Fibroblast of the conjunctiva (primary cell): Measurements from ENCODE around the gene RACGAP1.

Experiments
- DNase-seq: peaks from one replicate; pipeline ENCODE4 v3.0.0-alpha.2; 2010; ENCODE audit warnings: low read depth

Gene RACGAP1, protein sequence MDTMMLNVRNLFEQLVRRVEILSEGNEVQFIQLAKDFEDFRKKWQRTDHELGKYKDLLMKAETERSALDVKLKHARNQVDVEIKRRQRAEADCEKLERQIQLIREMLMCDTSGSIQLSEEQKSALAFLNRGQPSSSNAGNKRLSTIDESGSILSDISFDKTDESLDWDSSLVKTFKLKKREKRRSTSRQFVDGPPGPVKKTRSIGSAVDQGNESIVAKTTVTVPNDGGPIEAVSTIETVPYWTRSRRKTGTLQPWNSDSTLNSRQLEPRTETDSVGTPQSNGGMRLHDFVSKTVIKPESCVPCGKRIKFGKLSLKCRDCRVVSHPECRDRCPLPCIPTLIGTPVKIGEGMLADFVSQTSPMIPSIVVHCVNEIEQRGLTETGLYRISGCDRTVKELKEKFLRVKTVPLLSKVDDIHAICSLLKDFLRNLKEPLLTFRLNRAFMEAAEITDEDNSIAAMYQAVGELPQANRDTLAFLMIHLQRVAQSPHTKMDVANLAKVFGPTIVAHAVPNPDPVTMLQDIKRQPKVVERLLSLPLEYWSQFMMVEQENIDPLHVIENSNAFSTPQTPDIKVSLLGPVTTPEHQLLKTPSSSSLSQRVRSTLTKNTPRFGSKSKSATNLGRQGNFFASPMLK

GRCh38 chr12:50025187-50026059, at the start of gene RACGAP1:
Gene RACGAP1 (minus strand): TSS chr12:50025494. CDS start chr12:50016715, 8,779 bp downstream.
- peak; percentile 98 for DNase-seq

DNA sequence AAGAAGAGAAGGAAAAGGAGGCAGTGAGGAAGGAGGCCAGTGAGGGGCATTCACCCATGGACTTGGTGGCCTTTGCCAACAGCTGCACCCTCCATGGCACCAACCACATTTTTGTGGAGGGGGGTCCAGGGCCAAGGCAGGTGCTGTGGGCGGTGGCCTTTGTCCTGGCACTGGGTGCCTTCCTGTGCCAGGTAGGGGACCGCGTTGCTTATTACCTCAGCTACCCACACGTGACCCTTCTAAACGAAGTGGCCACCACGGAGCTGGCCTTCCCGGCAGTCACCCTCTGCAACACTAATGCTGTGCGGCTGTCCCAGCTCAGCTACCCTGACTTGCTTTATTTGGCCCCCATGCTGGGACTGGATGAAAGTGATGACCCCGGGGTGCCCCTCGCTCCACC, 48.4 kb upstream of the RACGAP1 start:
- no peak for DNase-seq

DNA sequence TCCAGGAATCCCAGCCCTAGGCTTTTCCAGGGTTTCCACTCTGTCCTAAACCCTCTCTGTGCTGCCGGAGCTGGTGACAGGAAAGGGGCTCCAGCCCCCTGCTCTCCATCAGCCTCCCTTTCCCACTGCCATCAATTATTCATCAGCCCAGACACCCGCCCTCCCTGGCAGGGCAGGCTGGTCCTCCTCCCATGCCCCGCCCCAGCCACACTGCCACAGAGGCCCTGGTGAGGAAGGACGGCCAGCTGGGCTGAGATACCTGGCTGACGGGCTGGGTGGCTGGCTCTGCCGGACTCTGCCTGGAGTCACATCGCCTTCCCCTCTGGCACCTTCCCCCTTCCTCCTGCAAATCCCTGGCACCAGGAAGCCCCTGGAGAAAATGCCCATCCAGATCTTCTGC, 47.9 kb upstream of the RACGAP1 start:
- no peak for DNase-seq

DNA sequence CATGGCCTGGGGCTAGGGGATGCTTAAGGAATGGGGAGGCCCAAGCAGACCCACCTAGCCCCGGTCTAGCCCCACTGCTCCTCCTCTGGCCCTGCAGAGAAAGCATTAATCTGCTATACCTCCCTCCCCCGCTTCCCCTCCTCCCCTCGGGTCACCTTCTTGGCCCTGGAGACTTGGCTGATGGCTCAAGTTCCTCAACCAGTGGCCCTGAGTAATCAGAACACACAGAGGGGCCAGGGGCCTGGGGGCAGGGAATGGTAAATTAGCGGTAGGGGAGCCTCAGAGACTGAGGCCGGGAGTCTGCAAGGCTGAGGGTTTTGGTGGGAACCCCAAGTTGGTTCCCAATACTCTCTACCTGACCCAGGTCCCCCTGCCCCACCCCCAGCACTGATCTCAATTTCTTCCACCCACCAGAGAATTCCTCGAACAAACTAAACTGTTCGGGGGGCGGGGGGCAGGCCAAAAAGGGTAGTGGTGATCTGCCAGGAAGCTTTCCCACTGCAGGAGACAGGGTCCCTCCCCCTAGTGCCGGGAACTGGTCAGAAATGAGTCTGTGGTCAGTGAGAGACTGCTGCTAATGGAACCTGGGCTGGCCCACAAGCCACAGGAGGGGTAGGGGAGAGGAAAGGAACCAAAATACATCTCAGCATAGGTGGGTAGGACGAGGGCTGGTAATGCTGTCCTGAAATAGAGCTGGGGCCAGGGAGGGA, 47.1 kb upstream of the RACGAP1 start:
- DNase-seq: no peak

GRCh38 chr12:50070314-50071060, 45.2 kb upstream of the RACGAP1 start:
- peak; percentile 83 for DNase-seq

GRCh38 chr12:50069539-50069938, 44.2 kb upstream of the RACGAP1 start:
- no peak for DNase-seq

GRCh38 chr12:50069069-50069468, 43.8 kb upstream of the RACGAP1 start:
- DNase-seq: no peak

DNA sequence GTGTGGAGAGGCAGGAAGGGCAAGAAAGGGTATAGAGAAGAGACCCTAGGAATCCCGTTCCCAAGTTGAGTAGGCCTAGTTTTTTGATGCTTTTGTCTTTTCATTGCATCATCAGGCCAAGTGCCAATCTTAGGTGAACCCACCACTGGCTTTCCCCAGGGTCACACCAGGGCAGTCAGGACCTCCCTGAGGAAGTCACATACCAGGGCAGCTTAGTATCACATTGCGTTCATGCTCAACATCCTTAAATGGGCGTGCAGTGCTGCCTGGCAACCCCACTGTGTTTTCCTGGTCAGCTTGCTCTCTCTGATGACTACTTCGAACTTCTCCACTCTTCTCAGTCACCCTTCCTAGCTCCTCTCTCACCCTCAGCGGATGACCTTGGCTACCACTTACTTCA, 41.1 kb upstream of the RACGAP1 start:
- DNase-seq: peak; percentile 64

DNA sequence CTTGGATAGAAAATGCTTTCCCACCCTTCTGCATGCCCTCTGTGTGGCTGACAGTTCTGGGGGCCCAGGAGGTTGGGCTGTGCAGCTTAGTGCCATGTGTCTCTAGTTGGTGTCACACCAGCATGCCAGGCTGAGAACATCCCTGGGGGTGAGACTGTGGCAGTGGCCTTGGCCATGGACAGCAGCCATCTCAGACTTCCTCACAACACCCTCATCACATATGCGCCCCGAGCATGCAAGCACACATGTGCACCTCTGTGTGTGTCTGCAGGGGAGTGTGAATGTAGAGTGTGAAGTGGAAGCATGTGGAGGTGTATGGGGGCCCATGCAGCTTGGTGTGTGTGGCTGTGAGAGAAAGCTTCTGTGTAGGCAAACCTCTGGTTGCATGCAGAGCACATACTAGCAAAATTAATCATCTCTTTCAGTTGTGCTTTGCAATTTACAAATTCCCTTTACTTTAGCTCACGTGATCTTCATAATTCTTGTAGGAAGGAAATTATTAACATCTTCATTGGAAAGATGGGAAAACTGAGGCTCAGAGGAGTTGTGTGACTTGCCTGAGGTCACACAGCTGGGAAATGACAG, 40.5 kb upstream of the RACGAP1 start:
- DNase-seq: no peak

- no peak for DNase-seq
Measured at GRCh38 chr12:50062728-50063460, 37.6 kb upstream of the RACGAP1 start.

GRCh38 chr12:50061946-50062686, 36.8 kb upstream of the RACGAP1 start:
- DNase-seq: no peak

GRCh38 chr12:50061171-50061570, 35.9 kb upstream of the RACGAP1 start:
- DNase-seq: no peak

- DNase-seq: no peak
Measured at GRCh38 chr12:50060120-50060468, 34.8 kb upstream of the RACGAP1 start.

DNA sequence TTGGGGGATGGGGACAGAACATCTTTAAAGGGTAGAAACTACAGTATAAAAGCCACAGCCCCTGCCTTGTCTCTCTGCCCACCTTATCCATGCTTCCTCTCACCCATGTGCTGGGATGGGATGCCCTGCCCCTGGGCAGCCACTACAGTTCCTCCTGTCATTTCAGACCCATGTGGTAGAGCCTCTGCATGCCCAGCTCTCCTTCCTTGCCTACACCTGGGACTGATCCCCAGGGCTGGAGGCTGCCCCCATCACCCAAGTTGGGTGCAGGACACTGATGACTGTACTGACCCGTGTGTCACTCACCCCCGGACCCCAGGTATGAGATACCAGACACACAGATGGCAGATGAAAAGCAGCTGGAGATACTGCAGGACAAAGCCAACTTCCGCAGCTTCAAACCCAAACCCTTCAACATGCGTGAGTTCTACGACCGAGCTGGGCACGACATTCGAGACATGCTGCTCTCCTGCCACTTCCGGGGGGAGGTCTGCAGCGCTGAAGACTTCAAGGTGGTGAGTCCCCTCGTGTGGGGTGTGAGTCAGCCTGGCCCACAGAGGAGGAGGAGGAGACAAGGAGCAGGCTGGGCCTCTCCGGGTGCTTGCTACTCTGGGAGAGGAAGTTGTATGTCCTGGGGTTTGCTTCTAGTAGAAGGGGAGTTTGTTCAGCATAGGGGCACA, 34.3 kb upstream of the RACGAP1 start:
- DNase-seq: no peak

DNA sequence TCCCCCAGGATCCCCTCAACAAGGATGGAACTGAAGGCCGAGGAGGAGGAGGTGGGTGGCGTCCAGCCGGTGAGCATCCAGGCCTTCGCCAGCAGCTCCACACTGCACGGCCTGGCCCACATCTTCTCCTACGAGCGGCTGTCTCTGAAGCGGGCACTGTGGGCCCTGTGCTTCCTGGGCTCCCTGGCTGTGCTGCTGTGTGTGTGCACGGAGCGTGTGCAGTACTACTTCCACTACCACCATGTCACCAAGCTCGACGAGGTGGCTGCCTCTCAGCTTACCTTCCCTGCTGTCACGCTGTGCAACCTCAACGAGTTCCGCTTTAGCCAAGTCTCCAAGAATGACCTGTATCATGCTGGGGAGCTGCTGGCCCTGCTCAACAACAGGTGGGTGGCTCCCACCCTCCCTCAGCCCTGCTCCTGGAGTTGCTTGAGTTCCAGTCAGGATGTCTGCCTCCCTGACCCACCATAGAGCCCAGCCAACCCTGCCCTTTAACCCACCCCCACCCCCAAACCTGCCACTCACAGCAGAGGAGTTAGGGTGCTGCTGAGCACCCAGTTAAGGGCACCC, 33.5 kb upstream of the RACGAP1 start:
- no peak for DNase-seq

DNA sequence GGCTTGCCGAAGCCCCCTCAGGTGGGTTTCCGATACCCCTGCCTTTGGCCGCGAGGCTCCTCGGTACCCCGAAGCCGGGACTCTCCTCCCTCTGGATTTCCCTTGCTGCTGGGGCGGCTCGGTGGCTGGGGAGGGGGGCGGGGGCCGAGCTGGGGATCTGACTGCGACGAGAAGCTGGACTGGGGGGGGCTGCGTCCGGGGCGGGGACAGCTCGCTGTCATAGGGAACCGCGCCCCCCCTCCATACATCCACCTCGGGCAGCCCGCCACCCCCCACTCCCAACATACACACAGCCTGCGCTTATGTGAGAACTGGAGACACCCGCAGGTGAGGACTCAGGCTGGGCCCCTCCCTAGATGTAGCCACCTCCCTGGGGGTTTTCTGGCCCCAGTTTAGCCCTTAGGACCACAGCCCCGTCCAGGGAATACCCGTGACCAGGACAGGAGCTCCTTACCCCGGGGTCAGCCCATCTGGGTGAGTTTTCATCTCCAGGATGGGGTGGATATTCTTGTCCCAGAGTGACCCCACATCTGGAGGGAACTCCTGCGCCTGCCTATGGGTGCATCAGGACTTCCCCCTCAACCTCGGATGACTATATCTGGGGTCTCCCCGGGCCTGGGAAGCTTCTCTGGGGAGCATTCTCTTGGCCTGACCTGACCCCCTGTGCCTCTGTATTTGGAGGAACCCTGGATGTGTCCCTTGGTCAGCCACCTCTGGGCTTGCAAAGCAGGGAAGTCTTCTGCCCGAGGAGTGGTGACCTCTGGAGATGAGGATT, 32.8 kb upstream of the RACGAP1 start:
- no peak for DNase-seq

DNA sequence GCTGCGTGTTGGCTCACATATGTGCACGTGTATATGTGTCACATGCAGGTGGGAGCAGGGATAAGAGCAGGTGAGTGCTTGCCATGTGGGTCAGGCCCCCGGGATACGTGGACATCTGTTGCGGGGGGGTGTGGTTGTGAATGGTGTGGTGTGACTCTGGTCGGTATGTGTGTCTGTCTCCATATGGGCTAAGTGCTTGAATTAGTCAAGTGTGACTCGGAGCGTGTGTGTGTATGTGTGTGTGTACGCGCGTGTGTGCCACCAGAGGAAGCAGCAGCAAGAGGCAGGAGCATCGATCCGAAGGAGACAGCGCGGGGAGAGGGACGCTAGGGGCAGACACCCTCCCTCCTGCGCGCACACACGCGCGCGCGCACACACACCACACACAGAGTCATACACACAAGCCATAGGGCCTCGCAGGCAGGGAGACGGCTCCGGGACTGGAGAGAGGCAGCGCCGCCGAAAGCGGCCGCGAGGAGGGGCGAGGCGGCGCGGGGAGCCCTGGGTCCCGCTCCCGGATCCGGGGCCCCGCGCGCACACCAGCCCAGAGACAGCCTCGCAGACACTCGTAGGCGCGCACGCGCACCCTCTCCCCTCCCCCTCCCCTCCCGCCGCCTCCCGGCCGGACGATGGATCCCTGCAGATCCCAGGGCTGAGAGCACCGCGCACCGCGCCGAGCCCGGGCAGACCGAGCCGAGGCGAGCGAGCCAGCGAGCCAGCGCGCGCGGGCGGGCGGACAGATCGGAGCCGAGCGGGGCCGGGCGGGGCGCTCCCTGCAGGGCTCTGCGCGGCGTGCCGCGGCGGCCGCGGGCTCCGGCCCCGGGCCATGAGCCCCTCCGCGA, 31.9 kb upstream of the RACGAP1 start, which contains the start of gene ASIC1:
ASIC1 (plus strand) TSS at position 597 of the 842 bp plus-strand sequence. CDS start 1,171 bp downstream, outside the sequence.
- peak; percentile 33 for DNase-seq
